Liver (tissue), 3 donors: ENCODE results near the gene MEF2B.

Experiments used
- RAD21 ChIP-seq, 2 donors: IDR thresholded peaks; 2 replicates each; pipeline ENCODE4 v1.6.1; 2016; ENCODE audit warnings: antibody characterized with exemption in 2 of 2, mild to moderate bottlenecking in 2 of 2
- RXRA ChIP-seq, 2 donors: IDR thresholded peaks; 2 replicates each; pipeline ENCODE4 v1.6.1; 2017 to 2018; ENCODE audit warnings: antibody characterized with exemption in 2 of 2, mild to moderate bottlenecking in 1 of 2
- YY1 ChIP-seq: IDR thresholded peaks from 2 replicates; pipeline ENCODE4 v1.6.1; 2016; ENCODE audit warnings: antibody characterized with exemption, mild to moderate bottlenecking
- TF ChIP-seq, protein P1 (sequence below): fragments of 150-350 bp; IDR thresholded peaks from 2 replicates; pipeline ENCODE4 v1.5.1; 2017; ENCODE audit warnings: improper control_type of control experiment, low read depth, low read length; ENCODE audit not compliant: missing input control
- donor health status: healthy.
- donor health status: healthy.

- TF ChIP-seq RAD21 (IDR thresholded peaks at IDR 0.05) (no peak), YY1 (no peak), RXRA (IDR thresholded peaks at IDR 0.05) (no peak)
- TF ChIP-seq, protein P1, sequence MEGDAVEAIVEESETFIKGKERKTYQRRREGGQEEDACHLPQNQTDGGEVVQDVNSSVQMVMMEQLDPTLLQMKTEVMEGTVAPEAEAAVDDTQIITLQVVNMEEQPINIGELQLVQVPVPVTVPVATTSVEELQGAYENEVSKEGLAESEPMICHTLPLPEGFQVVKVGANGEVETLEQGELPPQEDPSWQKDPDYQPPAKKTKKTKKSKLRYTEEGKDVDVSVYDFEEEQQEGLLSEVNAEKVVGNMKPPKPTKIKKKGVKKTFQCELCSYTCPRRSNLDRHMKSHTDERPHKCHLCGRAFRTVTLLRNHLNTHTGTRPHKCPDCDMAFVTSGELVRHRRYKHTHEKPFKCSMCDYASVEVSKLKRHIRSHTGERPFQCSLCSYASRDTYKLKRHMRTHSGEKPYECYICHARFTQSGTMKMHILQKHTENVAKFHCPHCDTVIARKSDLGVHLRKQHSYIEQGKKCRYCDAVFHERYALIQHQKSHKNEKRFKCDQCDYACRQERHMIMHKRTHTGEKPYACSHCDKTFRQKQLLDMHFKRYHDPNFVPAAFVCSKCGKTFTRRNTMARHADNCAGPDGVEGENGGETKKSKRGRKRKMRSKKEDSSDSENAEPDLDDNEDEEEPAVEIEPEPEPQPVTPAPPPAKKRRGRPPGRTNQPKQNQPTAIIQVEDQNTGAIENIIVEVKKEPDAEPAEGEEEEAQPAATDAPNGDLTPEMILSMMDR: no peak
These were observed 9.5 kb downstream of the MEF2B start for GRCh38 chr19:19160461-19161035.
